ENCODE results near the gene RUFY4. TPM values are rescaled to one million over a fixed set of nuclear protein-coding genes. Genes with fewer than 3 reads are reported as not detected.

Gene RUFY4
- total and polyA plus RNA-seq, 4 experiments from 2014 or later: 0.16 to 0.81 (median 0.30) TPM; not detected in 1

GRCh38 chr2:218047536-218048225 is 21.4 kb upstream of the RUFY4 start:
- Histone ChIP-seq H3K4me3 (ENCODE audit: low read length in 2 of 2) (no peak overlapping the region), H3K9me3 (ENCODE audit: control insufficient read depth in 1 of 2, low read length in 2 of 2) (peaks cover 0 to 5% of the 10 kb centered on the region in 2 donors), H3K4me1 (ENCODE audit: insufficient read depth, low read length) (no peaks in the 10 kb centered on the region), H3K36me3 (ENCODE audit: insufficient read depth, low read length) (no peaks in the 10 kb centered on the region), H3K27ac (ENCODE audit: low read depth, low read length) (no peak overlapping the region), H3K27me3 (ENCODE audit: insufficient read depth, low read length) (no peaks in the 10 kb centered on the region)
- Mint-ChIP-seq H3K27me3 (peaks cover 10 to 13% of the 10 kb centered on the region in 2 donors), H3K9me3 (peaks cover 2 to 46% (median 24%) of the 10 kb centered on the region in 8 donors), H3K27ac (no peak overlapping the region), H3K4me3 (no peak overlapping the region), H3K36me3 (peaks cover 2 to 9% of the 10 kb centered on the region in 2 donors), H3K4me1 (no peaks in the 10 kb centered on the region)
- intact Hi-C loops (cut with micrococcal nuclease): no loop called here
- CTCF ChIA-PET (ENCODE audit: partially characterized antibody): interaction anchor here (1.4 kb wide), 1 partner anchor 10 kb away, joined by 5 read pairs; no protein-coding TSS in a partner anchor
- no peak for DNase-seq
- POLR2A ChIA-PET (ENCODE audit: partially characterized antibody): no interaction called here

- intact Hi-C loops (cut with micrococcal nuclease): no loop called here
- Histone ChIP-seq H3K4me3 (ENCODE audit: low read length in 2 of 2) (no peak overlapping the region), H3K27ac (ENCODE audit: low read depth, low read length) (no peak overlapping the region), H3K36me3 (ENCODE audit: insufficient read depth, low read length) (no peaks in the 10 kb centered on the region), H3K4me1 (ENCODE audit: insufficient read depth, low read length) (no peaks in the 10 kb centered on the region), H3K27me3 (ENCODE audit: insufficient read depth, low read length) (no peaks in the 10 kb centered on the region), H3K9me3 (ENCODE audit: control insufficient read depth in 1 of 2, low read length in 2 of 2) (peaks cover 0 to 5% of the 10 kb centered on the region in 2 donors)
- H3K9me3 Mint-ChIP-seq: peaks cover 0 to 33% (median 17%) of the 10 kb centered on the region in 8 donors
- peaks cover 2 to 6% of the 10 kb centered on the region in 2 donors for H3K36me3 Mint-ChIP-seq
- H3K27ac Mint-ChIP-seq: no peak overlapping the region
- H3K4me1 Mint-ChIP-seq: no peaks in the 10 kb centered on the region
- CTCF ChIA-PET (ENCODE audit: partially characterized antibody): interaction anchor here (2.2 kb wide), 1 partner anchor 17 kb away, joined by 6 read pairs; the partner anchor contains the start of gene RUFY4
- H3K4me3 Mint-ChIP-seq: no peak overlapping the region
- DNase-seq: no peak
- H3K27me3 Mint-ChIP-seq: peaks cover 15 to 23% of the 10 kb centered on the region in 2 donors
- POLR2A ChIA-PET (ENCODE audit: partially characterized antibody): no interaction called here
These were observed 17.1 kb upstream of the RUFY4 start for GRCh38 chr2:218051903-218052302.

GRCh38 chr2:218059289-218059688 is 9.8 kb upstream of the RUFY4 start:
- Mint-ChIP-seq H3K27ac (no peak overlapping the region), H3K27me3 (peaks cover 17 to 31% of the 10 kb centered on the region in 2 donors), H3K36me3 (no peaks in the 10 kb centered on the region), H3K4me1 (no peaks in the 10 kb centered on the region), H3K4me3 (no peak overlapping the region), H3K9me3 (no peaks in the 10 kb centered on the region)
- Histone ChIP-seq H3K4me1 (ENCODE audit: insufficient read depth, low read length) (no peaks in the 10 kb centered on the region), H3K27me3 (ENCODE audit: insufficient read depth, low read length) (no peaks in the 10 kb centered on the region), H3K4me3 (ENCODE audit: low read length in 2 of 2) (no peak overlapping the region), H3K36me3 (ENCODE audit: insufficient read depth, low read length) (no peaks in the 10 kb centered on the region), H3K27ac (ENCODE audit: low read depth, low read length) (no peak overlapping the region), H3K9me3 (ENCODE audit: control insufficient read depth in 1 of 2, low read length in 2 of 2) (no peaks in the 10 kb centered on the region)
- POLR2A ChIA-PET (ENCODE audit: partially characterized antibody): no interaction called here
- CTCF ChIA-PET (ENCODE audit: partially characterized antibody): no interaction called here
- intact Hi-C loops (cut with micrococcal nuclease): no loop called here
- no peak for DNase-seq

GRCh38 chr2:218060118-218060517 is 8.9 kb upstream of the RUFY4 start:
- no peaks in the 10 kb centered on the region for H3K27me3 ChIP-seq (ENCODE audit: insufficient read depth, low read length)
- H3K4me1 ChIP-seq (ENCODE audit: insufficient read depth, low read length): no peaks in the 10 kb centered on the region
- no peaks in the 10 kb centered on the region for H3K36me3 ChIP-seq (ENCODE audit: insufficient read depth, low read length)
- H3K9me3 ChIP-seq (ENCODE audit: control insufficient read depth in 1 of 2, low read length in 2 of 2): no peaks in the 10 kb centered on the region
- Mint-ChIP-seq H3K36me3 (no peaks in the 10 kb centered on the region), H3K4me3 (no peak overlapping the region), H3K27ac (no peak overlapping the region), H3K27me3 (peaks cover 17 to 31% of the 10 kb centered on the region in 2 donors), H3K4me1 (no peaks in the 10 kb centered on the region), H3K9me3 (no peaks in the 10 kb centered on the region)
- intact Hi-C loops (cut with micrococcal nuclease): no loop called here
- CTCF ChIA-PET (ENCODE audit: partially characterized antibody): interaction anchor here (1.2 kb wide), 1 partner anchor 9 kb away, joined by 4 read pairs; the partner anchor contains the start of gene RUFY4
- no peak overlapping the region for H3K27ac ChIP-seq (ENCODE audit: low read depth, low read length)
- POLR2A ChIA-PET (ENCODE audit: partially characterized antibody): no interaction called here
- DNase-seq: no peak
- no peak overlapping the region for H3K4me3 ChIP-seq (ENCODE audit: low read length in 2 of 2)

- ChIA-PET POLR2A (ENCODE audit: partially characterized antibody) (no interaction called here), CTCF (ENCODE audit: partially characterized antibody) (interaction anchor here (1.2 kb wide), 1 partner anchor 8 kb away, joined by 4 read pairs; the partner anchor contains the start of gene RUFY4)
- no peaks in the 10 kb centered on the region for H3K36me3 Mint-ChIP-seq
- peaks cover 12 to 31% of the 10 kb centered on the region in 2 donors for H3K27me3 Mint-ChIP-seq
- H3K27ac ChIP-seq (ENCODE audit: low read depth, low read length): no peak overlapping the region
- no peaks in the 10 kb centered on the region for H3K9me3 ChIP-seq (ENCODE audit: control insufficient read depth in 1 of 2, low read length in 2 of 2)
- no peaks in the 10 kb centered on the region for H3K4me1 ChIP-seq (ENCODE audit: insufficient read depth, low read length)
- H3K4me1 Mint-ChIP-seq: no peaks in the 10 kb centered on the region
- no peaks in the 10 kb centered on the region for H3K27me3 ChIP-seq (ENCODE audit: insufficient read depth, low read length)
- H3K9me3 Mint-ChIP-seq: no peaks in the 10 kb centered on the region
- intact Hi-C loops (cut with micrococcal nuclease): no loop called here
- no peak overlapping the region for H3K4me3 ChIP-seq (ENCODE audit: low read length in 2 of 2)
- DNase-seq: no peak
- H3K36me3 ChIP-seq (ENCODE audit: insufficient read depth, low read length): no peaks in the 10 kb centered on the region
- H3K4me3 Mint-ChIP-seq: no peak overlapping the region
- H3K27ac Mint-ChIP-seq: no peak overlapping the region
These were observed 7.9 kb upstream of the RUFY4 start for GRCh38 chr2:218060950-218061660.

- H3K27me3 Mint-ChIP-seq: peaks cover 14 to 38% of the 10 kb centered on the region in 2 donors
- Histone ChIP-seq H3K27ac (ENCODE audit: low read depth, low read length) (no peak overlapping the region), H3K27me3 (ENCODE audit: insufficient read depth, low read length) (no peaks in the 10 kb centered on the region), H3K36me3 (ENCODE audit: insufficient read depth, low read length) (no peaks in the 10 kb centered on the region), H3K4me1 (ENCODE audit: insufficient read depth, low read length) (peaks cover 1% of the 10 kb centered on the region), H3K4me3 (ENCODE audit: low read length in 2 of 2) (no peak overlapping the region), H3K9me3 (ENCODE audit: control insufficient read depth in 1 of 2, low read length in 2 of 2) (no peaks in the 10 kb centered on the region)
- no peak for DNase-seq
- H3K27ac Mint-ChIP-seq: peak overlapping the region in 1 of 7 donors; percentile 33
- H3K4me1 Mint-ChIP-seq: peaks cover 0 to 2% (median 1%) of the 10 kb centered on the region in 4 donors
- H3K4me3 Mint-ChIP-seq: no peak overlapping the region
- no peaks in the 10 kb centered on the region for H3K9me3 Mint-ChIP-seq
- H3K36me3 Mint-ChIP-seq: no peaks in the 10 kb centered on the region
- intact Hi-C loops (cut with micrococcal nuclease): no loop called here
- ChIA-PET CTCF (ENCODE audit: partially characterized antibody) (interaction anchor here (3.8 kb wide), 1 partner anchor 11 kb away, joined by 10 read pairs; no protein-coding TSS in a partner anchor), POLR2A (ENCODE audit: partially characterized antibody) (no interaction called here)
These were observed 5.6 kb upstream of the RUFY4 start for GRCh38 chr2:218063486-218063885.

- H3K4me1 Mint-ChIP-seq: peaks cover 3 to 6% (median 5%) of the 10 kb centered on the region in 4 donors
- peaks cover 4% of the 10 kb centered on the region for H3K4me1 ChIP-seq (ENCODE audit: insufficient read depth, low read length)
- intact Hi-C loops (cut with micrococcal nuclease): no loop called here
These were observed 5.2 kb upstream of the RUFY4 start for GRCh38 chr2:218063896-218064295.

More at GRCh38 chr2:218063896-218064295, 5.2 kb upstream of the RUFY4 start:
- no peak for DNase-seq
- Histone ChIP-seq H3K4me3 (ENCODE audit: low read length in 2 of 2) (no peak overlapping the region), H3K9me3 (ENCODE audit: control insufficient read depth in 1 of 2, low read length in 2 of 2) (no peaks in the 10 kb centered on the region), H3K27me3 (ENCODE audit: insufficient read depth, low read length) (no peaks in the 10 kb centered on the region), H3K27ac (ENCODE audit: low read depth, low read length) (no peak overlapping the region), H3K36me3 (ENCODE audit: insufficient read depth, low read length) (no peaks in the 10 kb centered on the region)
- Mint-ChIP-seq H3K36me3 (no peaks in the 10 kb centered on the region), H3K27me3 (peaks cover 14 to 40% of the 10 kb centered on the region in 2 donors), H3K27ac (peak overlapping the region in 1 of 7 donors; percentile 33), H3K4me3 (no peak overlapping the region), H3K9me3 (no peaks in the 10 kb centered on the region)
- ChIA-PET CTCF (ENCODE audit: partially characterized antibody) (interaction anchor here (3.8 kb wide), 1 partner anchor 10 kb away, joined by 10 read pairs; no protein-coding TSS in a partner anchor), POLR2A (ENCODE audit: partially characterized antibody) (no interaction called here)
